Tibial nerve (tissue), 4 donors: Measurements from ENCODE around the gene PVALB.

ENCODE experiments used
- CTCF ChIP-seq, 5 experiments: fragments of 200-600 bp in 3 of 5; fragments of 450-650 bp in 2 of 5; sonication (generic) in 3 of 5; IDR thresholded peaks; one replicate each; pipeline ENCODE4 v1.5.1; 2016 to 2019; ENCODE audit warnings: antibody characterized with exemption in 5 of 5, mild to moderate bottlenecking in 3 of 5, moderate library complexity in 2 of 5
- EP300 ChIP-seq, 2 donors: sonication (generic); formaldehyde crosslinking; IDR thresholded peaks; one replicate each; pipeline ENCODE4 v1.6.1; 2017; ENCODE audit warnings: antibody characterized with exemption in 2 of 2, mild to moderate bottlenecking in 1 of 2
- POLR2A ChIP-seq, 2 donors: fragments of 450-650 bp; IDR thresholded peaks; one replicate each; pipeline ENCODE4 v1.6.1; 2017; ENCODE audit warnings: antibody characterized with exemption in 2 of 2, mild to moderate bottlenecking in 2 of 2, moderate library complexity in 2 of 2

GRCh38 chr22:36770513-36771231 is 46.2 kb downstream of the PVALB start:
- TF ChIP-seq CTCF (IDR thresholded peaks at IDR 0.05): no peak
- no peak for TF ChIP-seq EP300 (IDR thresholded peaks at IDR 0.05)
- no peak for TF ChIP-seq POLR2A (IDR thresholded peaks at IDR 0.05)
